WTC11 (cell line): ENCODE measurements around the gene NR1I3.

ENCODE experiments used
- CREM ChIP-seq: sonication (generic); formaldehyde crosslinking; IDR thresholded peaks from 2 replicates; pipeline ENCODE4 v1.8.1; 2022; ENCODE audit warnings: mild to moderate bottlenecking, missing genetic modification reagents, moderate library complexity
- CTCF ChIP-seq: fragments of 200-600 bp; IDR thresholded peaks from 2 replicates; pipeline ENCODE4 v1.8.0; 2022; ENCODE audit warnings: antibody characterized with exemption
- ESRRA ChIP-seq: sonication (generic); formaldehyde crosslinking; IDR thresholded peaks from 2 replicates; pipeline ENCODE4 v1.8.1; 2022; ENCODE audit warnings: mild to moderate bottlenecking, missing genetic modification reagents, borderline replicate concordance
- GABPB1 ChIP-seq: sonication (generic); formaldehyde crosslinking; IDR thresholded peaks from 2 replicates; pipeline ENCODE4 v1.8.1; 2023; ENCODE audit warnings: mild to moderate bottlenecking, missing genetic modification reagents
- HMGXB4 ChIP-seq: sonication (generic); formaldehyde crosslinking; IDR thresholded peaks from 2 replicates; pipeline ENCODE4 v1.8.1; 2023; ENCODE audit warnings: mild to moderate bottlenecking, moderate library complexity, missing genetic modification reagents
- JUN ChIP-seq: sonication (generic); formaldehyde crosslinking; IDR thresholded peaks from 2 replicates; pipeline ENCODE4 v1.8.0; 2023; ENCODE audit warnings: mild to moderate bottlenecking, missing genetic modification reagents
- MAX ChIP-seq: sonication (generic); formaldehyde crosslinking; IDR thresholded peaks from 2 replicates; pipeline ENCODE4 v1.8.0; 2022; ENCODE audit warnings: mild to moderate bottlenecking, missing genetic modification reagents
- NR3C1 ChIP-seq: sonication (generic); formaldehyde crosslinking; conservative IDR thresholded peaks from 2 replicates; pipeline ENCODE4 v1.8.1; 2023; ENCODE audit warnings: low read depth, mild to moderate bottlenecking, missing genetic modification reagents
- SMAD4 ChIP-seq: sonication (generic); formaldehyde crosslinking; IDR thresholded peaks from 2 replicates; pipeline ENCODE4 v1.8.0; 2022; ENCODE audit warnings: mild to moderate bottlenecking, missing genetic modification reagents
- USF2 ChIP-seq: sonication (generic); formaldehyde crosslinking; IDR thresholded peaks from 2 replicates; pipeline ENCODE4 v1.8.1; 2023; ENCODE audit warnings: mild to moderate bottlenecking, missing genetic modification reagents, moderate library complexity
- ZBTB43 ChIP-seq: sonication (generic); formaldehyde crosslinking; IDR thresholded peaks from 2 replicates; pipeline ENCODE4 v1.8.1; 2023; ENCODE audit warnings: mild to moderate bottlenecking, missing genetic modification reagents
- ZNF281 ChIP-seq: sonication (generic); formaldehyde crosslinking; IDR thresholded peaks from 2 replicates; pipeline ENCODE4 v1.8.0; 2023; ENCODE audit warnings: mild to moderate bottlenecking, missing genetic modification reagents
- ZNF416 ChIP-seq: fragments of 250-450 bp; sonication (Bioruptor Pico); IDR thresholded peaks from 2 replicates; pipeline ENCODE4 v1.9.0; 2021; ENCODE audit warnings: mild to moderate bottlenecking, inconsistent platforms

GRCh38 chr1:161179698-161180097 lies 58.3 kb downstream of the NR1I3 start:
- TF ChIP-seq MAX, result no peak
- TF ChIP-seq CTCF, result no peak
- no peak for TF ChIP-seq HMGXB4 (CRISPR knock-in tag)
- TF ChIP-seq ESRRA (CRISPR knock-in tag), result no peak
- no peak for TF ChIP-seq USF2 (CRISPR knock-in tag)
- no peak for TF ChIP-seq ZNF416
- TF ChIP-seq ZBTB43, result no peak
- TF ChIP-seq ZNF281 (CRISPR knock-in tag), result no peak
- TF ChIP-seq GABPB1, result no peak
- TF ChIP-seq NR3C1 (CRISPR knock-in tag), result no peak
- no peak for TF ChIP-seq SMAD4 (CRISPR knock-in tag)
- TF ChIP-seq CREM, result no peak
- no peak for TF ChIP-seq JUN (CRISPR knock-in tag)
